Mucosa of rectum (tissue), 2 donors: ENCODE measurements around the gene SHROOM2.

Experiments
- H3K27ac ChIP-seq, 2 donors: one replicate each; pipeline ENCODE4 v1.7.0; 2013; ENCODE audit warnings: inconsistent platforms in 2 of 2, low read depth in 2 of 2, low read length in 2 of 2
- H3K27me3 ChIP-seq, 2 donors: one replicate each; pipeline ENCODE4 v1.7.0; 2013; ENCODE audit warnings: low read length in 2 of 2; ENCODE audit not compliant: control insufficient read depth in 2 of 2, insufficient read depth in 2 of 2
- H3K36me3 ChIP-seq, 2 donors: one replicate each; pipeline ENCODE4 v1.7.0; 2013; ENCODE audit warnings: low read length in 2 of 2; ENCODE audit not compliant: control insufficient read depth in 2 of 2, insufficient read depth in 2 of 2
- H3K4me1 ChIP-seq, 2 donors: one replicate each; pipeline ENCODE4 v1.7.0; 2013; ENCODE audit warnings: low read length in 2 of 2, mild to moderate bottlenecking in 1 of 2; ENCODE audit not compliant: control insufficient read depth in 2 of 2, insufficient read depth in 2 of 2
- H3K4me3 ChIP-seq, 2 donors: one replicate each; pipeline ENCODE4 v1.7.0; 2013; ENCODE audit warnings: low read length in 2 of 2
- H3K9ac ChIP-seq, 2 donors: one replicate each; pipeline ENCODE4 v1.7.0; 2013; ENCODE audit warnings: low read length in 2 of 2, low read depth in 1 of 2, mild to moderate bottlenecking in 1 of 2
- H3K9me3 ChIP-seq, 2 donors: one replicate each; pipeline ENCODE4 v1.7.0; 2013; ENCODE audit warnings: low read length in 2 of 2; ENCODE audit not compliant: control insufficient read depth in 2 of 2
- donor health status: healthy.
- donor health status: Normal muscosa, but diverticular disease.

SHROOM2 gene

GRCh38 chrX:9784332-9784731, 1.9 kb upstream of the SHROOM2 start:
- Histone ChIP-seq H3K4me3 (no peak overlapping the region), H3K9ac (no peak overlapping the region), H3K36me3 (no peaks in the 10 kb centered on the region), H3K27me3 (peaks cover 0 to 7% of the 10 kb centered on the region in 2 donors), H3K27ac (no peak overlapping the region), H3K4me1 (peaks cover 0 to 3% of the 10 kb centered on the region in 2 donors), H3K9me3 (no peaks in the 10 kb centered on the region)

GRCh38 chrX:9785254-9785943, 830 bp upstream of the SHROOM2 start:
- Histone ChIP-seq H3K36me3 (no peaks in the 10 kb centered on the region), H3K4me1 (peaks cover 0 to 5% of the 10 kb centered on the region in 2 donors), H3K27ac (no peak overlapping the region), H3K4me3 (peak overlapping the region; percentile 35 to 50), H3K9me3 (no peaks in the 10 kb centered on the region), H3K27me3 (peaks cover 0 to 12% of the 10 kb centered on the region in 2 donors), H3K9ac (peak overlapping the region in 1 of 2 donors; percentile 2)

- Histone ChIP-seq H3K9me3 (no peaks in the 10 kb centered on the region), H3K9ac (peak overlapping the region in 1 of 2 donors; percentile 57), H3K4me3 (peak overlapping the region; percentile 63 to 71), H3K27me3 (peaks cover 0 to 12% of the 10 kb centered on the region in 2 donors), H3K4me1 (peaks cover 0 to 5% of the 10 kb centered on the region in 2 donors), H3K36me3 (no peaks in the 10 kb centered on the region), H3K27ac (peak overlapping the region in 1 of 2 donors; percentile 38)
Observed at GRCh38 chrX:9786798-9787635, 788 bp downstream of the SHROOM2 start.

- no peaks in the 10 kb centered on the region for H3K36me3 ChIP-seq
- peaks cover 0 to 5% of the 10 kb centered on the region in 2 donors for H3K4me1 ChIP-seq
- H3K9me3 ChIP-seq = no peaks in the 10 kb centered on the region
- no peak overlapping the region for H3K27ac ChIP-seq
- H3K27me3 ChIP-seq = peaks cover 0 to 12% of the 10 kb centered on the region in 2 donors
- H3K4me3 ChIP-seq = no peak overlapping the region
- no peak overlapping the region for H3K9ac ChIP-seq
Observed at GRCh38 chrX:9788911-9789310, 2.7 kb downstream of the SHROOM2 start.

- H3K4me3 ChIP-seq = no peak overlapping the region
- peaks cover 0 to 7% of the 10 kb centered on the region in 2 donors for H3K4me1 ChIP-seq
- no peak overlapping the region for H3K27ac ChIP-seq
- no peaks in the 10 kb centered on the region for H3K9me3 ChIP-seq
- peaks cover 0 to 12% of the 10 kb centered on the region in 2 donors for H3K27me3 ChIP-seq
- H3K9ac ChIP-seq = no peak overlapping the region
- H3K36me3 ChIP-seq = no peaks in the 10 kb centered on the region
Observed at GRCh38 chrX:9789555-9789954, 3.3 kb downstream of the SHROOM2 start.

GRCh38 chrX:9790866-9791265, 4.6 kb downstream of the SHROOM2 start:
- Histone ChIP-seq H3K4me3 (no peak overlapping the region), H3K9ac (no peak overlapping the region), H3K4me1 (peaks cover 0 to 9% of the 10 kb centered on the region in 2 donors), H3K36me3 (no peaks in the 10 kb centered on the region), H3K27ac (no peak overlapping the region), H3K9me3 (no peaks in the 10 kb centered on the region), H3K27me3 (peaks cover 0 to 12% of the 10 kb centered on the region in 2 donors)

GRCh38 chrX:9794495-9794894, 8.3 kb downstream of the SHROOM2 start:
- Histone ChIP-seq H3K9ac (no peak overlapping the region), H3K4me1 (peaks cover 0 to 4% of the 10 kb centered on the region in 2 donors), H3K36me3 (no peaks in the 10 kb centered on the region), H3K9me3 (no peaks in the 10 kb centered on the region), H3K27ac (no peak overlapping the region), H3K4me3 (no peak overlapping the region), H3K27me3 (peaks cover 0 to 5% of the 10 kb centered on the region in 2 donors)

- Histone ChIP-seq H3K4me3 (no peak overlapping the region), H3K4me1 (peaks cover 0 to 4% of the 10 kb centered on the region in 2 donors), H3K9ac (no peak overlapping the region), H3K27me3 (no peaks in the 10 kb centered on the region), H3K9me3 (peaks cover 0 to 4% of the 10 kb centered on the region in 2 donors), H3K36me3 (no peaks in the 10 kb centered on the region), H3K27ac (no peak overlapping the region)
Observed at GRCh38 chrX:9797384-9798360, 11.4 kb downstream of the SHROOM2 start.

- no peak overlapping the region for H3K27ac ChIP-seq
- no peaks in the 10 kb centered on the region for H3K27me3 ChIP-seq
- no peak overlapping the region for H3K4me3 ChIP-seq
- no peak overlapping the region for H3K9ac ChIP-seq
- H3K4me1 ChIP-seq = no peaks in the 10 kb centered on the region
- no peaks in the 10 kb centered on the region for H3K36me3 ChIP-seq
- H3K9me3 ChIP-seq = peaks cover 0 to 4% of the 10 kb centered on the region in 2 donors
Observed at GRCh38 chrX:9802737-9803136, 16.5 kb downstream of the SHROOM2 start.
